ENCODE data around the gene NCBP3. TPM values are rescaled to one million over a fixed set of nuclear protein-coding genes. Genes with fewer than 3 reads are reported as not detected.

NCBP3 gene
- polyA plus RNA-seq, 1 experiment = 9.7 TPM

GRCh38 chr17:3882276-3882675 is 36.2 kb upstream of the NCBP3 start:
- CTCF ChIA-PET = no interaction called here

GRCh38 chr17:3880983-3881382 is 34.9 kb upstream of the NCBP3 start:
- no peak for DNase-seq (ENCODE audit: low read depth)
- no peak overlapping the region for H3K4me3 ChIP-seq (ENCODE audit: low read depth, low read length)
- no peak for TF ChIP-seq CTCF (IDR thresholded peaks at IDR 0.05; ENCODE audit: insufficient read depth, low read depth, low read length)
- peaks cover 29% of the 10 kb centered on the region for H3K36me3 ChIP-seq (ENCODE audit: control insufficient read depth, insufficient read depth, low read length)
- ChIA-PET CTCF (interaction anchor here (1.0 to 1.7 kb wide), 4 partner anchors 18 to 144 kb away, joined by 3 to 5 read pairs (median 4); partner anchors contain the start of gene NCBP3), POLR2A (no interaction called here)
- H3K27me3 ChIP-seq (ENCODE audit: control insufficient read depth, insufficient read depth, low read length) = no peaks in the 10 kb centered on the region

More at GRCh38 chr17:3882276-3882675, 36.2 kb upstream of the NCBP3 start:
- POLR2A ChIA-PET = no interaction called here
- Histone ChIP-seq H3K36me3 (ENCODE audit: control insufficient read depth, insufficient read depth, low read length) (peaks cover 24% of the 10 kb centered on the region), H3K4me3 (ENCODE audit: low read depth, low read length) (no peak overlapping the region), H3K27me3 (ENCODE audit: control insufficient read depth, insufficient read depth, low read length) (no peaks in the 10 kb centered on the region)
- no peak for DNase-seq (ENCODE audit: low read depth)
- no peak for TF ChIP-seq CTCF (IDR thresholded peaks at IDR 0.05; ENCODE audit: insufficient read depth, low read depth, low read length)

- TF ChIP-seq CTCF (IDR thresholded peaks at IDR 0.05; ENCODE audit: insufficient read depth, low read depth, low read length) = no peak
- Histone ChIP-seq H3K4me3 (ENCODE audit: low read depth, low read length) (no peak overlapping the region), H3K27me3 (ENCODE audit: control insufficient read depth, insufficient read depth, low read length) (no peaks in the 10 kb centered on the region), H3K36me3 (ENCODE audit: control insufficient read depth, insufficient read depth, low read length) (peaks cover 27% of the 10 kb centered on the region)
- POLR2A ChIA-PET = no interaction called here
- CTCF ChIA-PET = interaction anchor here (0.6 to 1.9 kb wide), 8 partner anchors 16 to 776 kb away, joined by 3 to 10 read pairs (median 5); partner anchors contain the start of gene NCBP3
- DNase-seq (ENCODE audit: low read depth) = no peak
Observed at GRCh38 chr17:3879591-3880417, 33.8 kb upstream of the NCBP3 start.

GRCh38 chr17:3879186-3879585 is 33.1 kb upstream of the NCBP3 start:
- DNase-seq (ENCODE audit: low read depth) = peak; percentile 33
- ChIA-PET CTCF (interaction anchor here (0.9 to 1.9 kb wide), 5 partner anchors 15 to 142 kb away, joined by 3 to 10 read pairs (median 6); partner anchors contain the start of gene NCBP3), POLR2A (no interaction called here)
- TF ChIP-seq CTCF (IDR thresholded peaks at IDR 0.05; ENCODE audit: insufficient read depth, low read depth, low read length) = no peak
- Histone ChIP-seq H3K36me3 (ENCODE audit: control insufficient read depth, insufficient read depth, low read length) (peaks cover 22% of the 10 kb centered on the region), H3K27me3 (ENCODE audit: control insufficient read depth, insufficient read depth, low read length) (no peaks in the 10 kb centered on the region), H3K4me3 (ENCODE audit: low read depth, low read length) (no peak overlapping the region)

GRCh38 chr17:3877220-3877619 is 31.2 kb upstream of the NCBP3 start:
- no peak for DNase-seq (ENCODE audit: low read depth)
- Histone ChIP-seq H3K36me3 (ENCODE audit: control insufficient read depth, insufficient read depth, low read length) (peaks cover 29% of the 10 kb centered on the region), H3K27me3 (ENCODE audit: control insufficient read depth, insufficient read depth, low read length) (no peaks in the 10 kb centered on the region), H3K4me3 (ENCODE audit: low read depth, low read length) (no peak overlapping the region)
- ChIA-PET CTCF (interaction anchor here (1.2 kb wide), 1 partner anchor 36 kb away, joined by 3 read pairs; no protein-coding TSS in a partner anchor), POLR2A (no interaction called here)
- TF ChIP-seq CTCF (IDR thresholded peaks at IDR 0.05; ENCODE audit: insufficient read depth, low read depth, low read length) = no peak
